GM18511 (cell line): ENCODE results near the gene ACTR2.
"Not testable (repeated sequence)": the region's sequence is repeated elsewhere in the genome, so short reads cannot be mapped to it uniquely, and the experiment has no call there.

Experiments used
- ATAC-seq: cut with Tn5 transposase; IDR thresholded peaks from one replicate; pipeline ENCODE4 v1.9.1; 2021; ENCODE audit warnings: mild to moderate bottlenecking, moderate library complexity; ENCODE audit not compliant: unreplicated experiment

Gene ACTR2

GRCh38 chr2:65309699-65310098 lies 82.1 kb downstream of the ACTR2 start:
- no peak for ATAC-seq

- ATAC-seq = no peak
Observed at GRCh38 chr2:65311049-65311448, 83.4 kb downstream of the ACTR2 start.

GRCh38 chr2:65311596-65311995 lies 84.0 kb downstream of the ACTR2 start:
- ATAC-seq = no peak

GRCh38 chr2:65313126-65313953 lies 85.7 kb downstream of the ACTR2 start:
- no peak for ATAC-seq

- no peak for ATAC-seq
Observed at GRCh38 chr2:65313954-65314256, 86.3 kb downstream of the ACTR2 start.

- ATAC-seq = no peak
Observed at GRCh38 chr2:65314801-65315441, 87.3 kb downstream of the ACTR2 start.

GRCh38 chr2:65316072-65316471 lies 88.4 kb downstream of the ACTR2 start:
- no peak for ATAC-seq

GRCh38 chr2:65317351-65317750 lies 89.7 kb downstream of the ACTR2 start:
- not testable (repeated sequence) for ATAC-seq

- ATAC-seq = no peak
Observed at GRCh38 chr2:65317841-65318240, 90.2 kb downstream of the ACTR2 start.

- no peak for ATAC-seq
Observed at GRCh38 chr2:65319072-65319673, 91.5 kb downstream of the ACTR2 start.

- ATAC-seq = no peak
Observed at GRCh38 chr2:65319674-65320041, 92.0 kb downstream of the ACTR2 start.

- ATAC-seq = peak; percentile 64
Observed at GRCh38 chr2:65320042-65320725, 92.6 kb downstream of the ACTR2 start.
